H7 (cell line): ENCODE results near the gene ARMS2. TPM values are rescaled to one million over a fixed set of nuclear protein-coding genes. Genes with fewer than 3 reads are reported as not detected.

ENCODE experiments used
- DNase-seq: peaks from one replicate; pipeline ENCODE4 v3.0.0; 2012
- H3K27me3 ChIP-seq: 2 replicates; pipeline ENCODE4 v1.6.0; 2011; ENCODE audit warnings: mild to moderate bottlenecking, low read length; ENCODE audit not compliant: control insufficient read depth, insufficient read depth
- H3K36me3 ChIP-seq: replicated peaks from 2 replicates; pipeline ENCODE4 v1.5.1; 2011; ENCODE audit warnings: low read length; ENCODE audit not compliant: control insufficient read depth, insufficient read depth
- H3K4me3 ChIP-seq: 2 replicates; pipeline ENCODE4 v1.5.1; 2011; ENCODE audit warnings: low read depth, mild to moderate bottlenecking, control low read depth, low read length, moderate library complexity; ENCODE audit not compliant: insufficient read depth
- total RNA-seq: library from RNA; depleted of rRNA; stranded (reverse); fragments of >200 nt; shearing (Covaris generic); gene quantifications from 2 replicates; pipeline ENCODE4 v1.2.3, GENCODE V29; 2014

ARMS2 gene
- total RNA-seq, 1 experiment from 2014 or later: not detected

GRCh38 chr10:122461729-122462532 lies 7.5 kb downstream of the ARMS2 start:
- Histone ChIP-seq H3K36me3 (no peaks in the 10 kb centered on the region), H3K4me3 (peak overlapping the region; percentile 45), H3K27me3 (peaks cover 48% of the 10 kb centered on the region)
- peak; percentile 75 for DNase-seq

DNA sequence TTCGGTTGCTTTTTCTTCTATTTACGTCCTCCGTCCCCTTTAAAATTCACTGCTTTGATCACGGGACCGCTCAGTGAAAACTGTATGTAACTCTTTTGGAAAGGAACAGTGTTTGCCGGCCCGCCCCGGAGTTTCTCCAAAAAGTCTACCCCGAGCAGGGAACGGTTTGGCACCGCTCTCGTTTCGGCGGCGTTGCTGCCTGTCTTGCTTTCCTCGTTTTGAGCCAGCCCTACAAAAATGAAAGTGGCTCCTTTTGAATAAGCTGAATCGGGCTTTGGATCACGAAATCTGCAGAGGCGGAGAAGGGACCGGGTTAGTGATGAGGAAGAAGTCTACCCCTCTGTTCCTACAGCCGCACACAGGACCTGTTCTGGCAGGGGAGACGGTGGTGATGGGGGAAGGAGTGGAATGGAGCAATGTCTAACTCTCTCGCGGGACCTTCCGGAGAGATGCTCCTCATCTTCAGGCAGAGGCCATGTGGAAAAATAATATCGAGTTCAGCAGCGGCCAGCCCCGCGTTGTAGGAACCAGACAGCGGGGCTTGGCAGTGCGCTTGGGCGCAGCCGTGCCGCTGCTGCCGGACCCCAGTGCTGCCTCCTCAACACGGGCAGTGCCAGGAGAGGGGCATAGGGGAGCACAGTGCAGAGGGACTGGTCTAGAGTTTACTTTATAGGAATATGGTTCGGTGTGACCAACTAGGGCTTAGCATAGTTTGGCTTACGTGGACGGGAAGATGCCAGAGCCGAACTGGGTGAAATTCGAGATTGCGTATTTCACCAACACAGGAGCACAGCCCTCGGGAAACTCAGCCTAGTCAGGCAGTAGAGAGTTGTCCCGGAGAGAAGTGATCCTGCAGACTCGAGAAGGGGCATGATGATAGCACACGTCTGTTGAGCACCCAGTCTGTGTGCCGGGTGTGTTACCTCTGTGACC lies 8.3 kb downstream of the ARMS2 start:
- peak; percentile 67 for DNase-seq
- H3K4me3 ChIP-seq: peak overlapping the region; percentile 45; the same call in 1 of the 2 replicates
- no peaks in the 10 kb centered on the region for H3K36me3 ChIP-seq
- H3K27me3 ChIP-seq: peaks cover 48% of the 10 kb centered on the region

DNA sequence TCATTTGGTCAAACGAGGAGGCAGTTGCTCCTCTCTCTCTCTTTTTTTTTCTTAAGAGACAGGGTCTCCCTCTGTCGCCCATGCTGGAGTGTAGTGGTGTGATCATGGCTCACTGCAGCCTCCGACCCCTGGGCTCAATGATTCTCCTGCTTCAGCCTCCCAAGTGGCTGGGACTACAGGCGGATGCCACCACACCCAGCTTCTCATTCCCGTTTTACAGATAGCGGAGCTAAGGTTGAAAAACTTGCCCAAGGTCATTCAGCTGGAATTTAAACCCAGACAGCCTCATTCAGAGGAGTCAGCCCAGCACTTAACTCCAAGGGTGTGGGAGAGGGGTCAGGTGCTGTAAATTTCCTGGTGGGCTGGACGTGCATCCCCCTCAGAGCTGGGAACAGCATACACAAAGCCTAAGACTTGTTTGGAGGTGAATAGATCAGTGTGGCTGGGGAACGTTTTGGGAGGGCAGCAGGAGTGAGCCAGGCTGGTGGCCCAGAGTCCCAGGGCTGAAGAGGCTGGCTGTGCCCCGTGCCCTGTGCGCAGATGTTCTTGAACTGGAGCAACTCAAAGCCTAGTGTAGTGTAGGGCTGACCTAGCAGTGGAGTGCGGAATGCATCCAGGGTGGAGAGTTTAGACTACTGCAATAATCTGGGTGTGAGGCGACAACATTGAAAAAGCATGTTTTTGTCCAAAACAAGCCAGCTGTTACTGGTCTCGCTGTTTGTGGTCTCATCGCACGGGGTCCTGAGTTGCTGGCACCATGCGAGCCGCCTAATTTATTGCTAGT lies 9.2 kb downstream of the ARMS2 start:
- H3K27me3 ChIP-seq: peaks cover 48% of the 10 kb centered on the region
- no peak overlapping the region for H3K4me3 ChIP-seq
- DNase-seq: no peak
- no peaks in the 10 kb centered on the region for H3K36me3 ChIP-seq

- H3K27me3 ChIP-seq: peaks cover 43% of the 10 kb centered on the region
- no peak overlapping the region for H3K4me3 ChIP-seq
- H3K36me3 ChIP-seq: no peaks in the 10 kb centered on the region
- no peak for DNase-seq
These were observed 9.7 kb downstream of the ARMS2 start for GRCh38 chr10:122464250-122464510.

GRCh38 chr10:122464586-122464985 lies 10.1 kb downstream of the ARMS2 start:
- DNase-seq: no peak
- Histone ChIP-seq H3K36me3 (no peaks in the 10 kb centered on the region), H3K4me3 (no peak overlapping the region), H3K27me3 (peaks cover 41% of the 10 kb centered on the region)

DNA sequence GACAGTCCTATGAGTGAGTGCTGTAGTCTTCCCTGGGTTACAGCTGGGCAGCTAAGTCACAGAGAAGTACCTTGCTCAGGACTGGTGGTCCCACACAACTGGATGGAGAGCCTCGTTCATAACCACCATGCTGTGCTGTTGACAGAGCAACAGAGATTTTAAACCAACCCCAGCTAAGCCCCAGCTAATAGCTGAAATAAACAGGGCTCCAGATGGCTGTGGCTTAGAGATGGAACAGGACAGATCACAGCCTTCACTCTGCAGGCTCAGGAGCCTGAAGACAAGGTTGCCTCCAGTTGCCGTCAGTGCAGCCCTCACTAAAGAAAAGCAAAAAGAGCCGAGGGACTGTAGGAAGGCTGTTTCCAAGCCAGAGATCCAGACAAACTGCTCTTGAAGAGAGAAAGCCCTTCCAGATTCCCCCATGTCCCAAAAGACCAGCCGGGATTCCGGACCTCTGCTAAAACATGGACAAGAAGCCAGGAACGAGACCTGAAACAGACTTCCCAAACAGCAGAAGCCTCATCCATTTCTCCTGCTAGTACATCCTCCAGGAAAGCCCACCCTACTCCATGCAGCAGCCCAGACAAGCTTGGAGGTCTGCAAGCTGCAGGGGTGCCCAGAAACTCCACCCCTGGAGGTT lies 11.1 kb downstream of the ARMS2 start:
- no peak overlapping the region for H3K4me3 ChIP-seq
- no peak for DNase-seq
- H3K27me3 ChIP-seq: peaks cover 33% of the 10 kb centered on the region
- H3K36me3 ChIP-seq: no peaks in the 10 kb centered on the region

DNA sequence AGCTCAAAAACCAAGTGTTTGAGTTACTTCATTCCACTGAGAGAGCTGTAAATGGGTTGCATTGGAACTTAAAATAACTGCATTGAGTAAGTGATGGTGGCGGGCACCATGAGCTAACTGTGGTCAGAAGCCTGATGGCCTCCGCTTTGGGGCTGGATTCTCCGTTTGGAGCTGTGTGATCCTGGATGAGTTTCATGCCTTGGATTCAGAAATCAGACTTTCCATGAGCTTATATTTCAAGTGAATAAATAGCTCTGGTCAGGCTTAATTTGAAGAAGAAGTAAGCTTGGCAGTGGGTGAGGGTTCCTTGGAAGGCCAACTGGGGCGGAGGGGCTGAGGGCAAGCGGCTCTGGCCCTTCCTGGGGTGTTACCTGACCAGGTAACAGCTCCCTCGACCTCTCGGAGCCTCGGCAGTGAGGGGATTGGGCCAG lies 12.5 kb downstream of the ARMS2 start:
- DNase-seq: no peak
- Histone ChIP-seq H3K36me3 (no peaks in the 10 kb centered on the region), H3K4me3 (no peak overlapping the region), H3K27me3 (peaks cover 23% of the 10 kb centered on the region)

DNA sequence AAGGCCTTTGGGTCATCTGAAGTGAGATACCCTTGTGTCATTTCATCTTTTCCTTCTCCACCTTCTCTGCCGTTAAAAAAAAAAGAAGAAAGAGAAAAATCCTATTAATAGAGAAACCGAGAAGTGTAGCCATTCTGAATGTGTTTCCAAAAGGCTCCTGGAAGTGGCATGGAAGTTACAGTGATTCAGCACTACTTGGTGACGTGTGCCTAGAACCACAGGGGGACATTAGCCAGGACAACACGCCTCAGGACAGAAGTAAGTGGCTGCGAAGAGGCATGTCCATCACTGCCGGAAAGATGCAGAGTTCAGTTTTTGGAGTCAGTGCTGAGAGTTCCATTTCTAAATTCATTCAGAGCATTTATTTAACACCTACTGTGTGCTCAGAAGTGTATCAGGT lies 13.2 kb downstream of the ARMS2 start:
- H3K27me3 ChIP-seq: peaks cover 16% of the 10 kb centered on the region
- no peaks in the 10 kb centered on the region for H3K36me3 ChIP-seq
- DNase-seq: no peak
- H3K4me3 ChIP-seq: no peak overlapping the region

- H3K4me3 ChIP-seq: no peak overlapping the region
- DNase-seq: no peak
- no peaks in the 10 kb centered on the region for H3K36me3 ChIP-seq
- H3K27me3 ChIP-seq: peaks cover 9% of the 10 kb centered on the region
These were observed 14.0 kb downstream of the ARMS2 start for GRCh38 chr10:122468307-122468925.

DNA sequence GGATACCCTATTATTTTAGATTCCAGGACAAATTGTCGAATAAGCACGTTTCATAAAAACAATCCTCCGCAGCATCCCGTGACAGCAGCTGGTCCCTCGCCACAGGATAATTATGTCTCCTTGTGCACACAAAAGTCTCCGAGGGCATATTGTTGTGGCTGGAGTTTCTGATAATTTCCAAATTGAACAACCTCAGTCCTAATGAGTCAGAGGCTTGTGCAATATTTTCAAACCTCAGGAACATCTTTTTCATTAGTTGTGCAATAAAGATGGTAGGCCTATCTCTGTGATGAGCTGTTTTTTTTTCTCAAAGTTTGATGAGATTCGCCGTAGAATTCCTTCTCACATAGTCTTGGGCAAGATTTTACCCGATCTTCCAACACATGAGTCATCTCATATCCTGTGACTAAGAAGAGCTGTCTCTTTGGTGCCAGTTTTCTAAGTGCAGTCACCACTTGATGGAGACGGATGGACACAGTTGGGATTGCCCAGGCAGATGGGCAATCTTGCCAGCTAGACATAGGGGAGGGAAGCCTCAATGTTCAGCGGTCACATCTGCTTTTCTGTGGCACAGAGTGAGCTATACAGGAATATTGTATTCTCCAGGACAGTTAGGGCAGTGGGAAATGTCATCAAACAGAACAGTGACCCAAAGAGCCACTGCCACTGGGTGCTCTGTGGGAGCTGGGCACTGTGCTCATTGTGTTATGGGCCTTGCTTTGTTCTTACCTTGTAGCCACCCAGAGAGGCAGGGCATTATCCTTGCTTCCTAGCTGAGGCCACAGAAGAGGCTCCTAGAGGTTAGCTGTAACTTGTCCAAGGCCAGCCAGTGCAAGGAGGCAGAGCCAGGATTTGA lies 14.7 kb downstream of the ARMS2 start:
- DNase-seq: no peak
- H3K4me3 ChIP-seq: no peak overlapping the region
- H3K27me3 ChIP-seq: peaks cover 1% of the 10 kb centered on the region; the same call in 1 of the 2 replicates
- H3K36me3 ChIP-seq: no peaks in the 10 kb centered on the region

- Histone ChIP-seq H3K36me3 (no peaks in the 10 kb centered on the region), H3K27me3 (no peaks in the 10 kb centered on the region), H3K4me3 (no peak overlapping the region)
- DNase-seq: no peak
These were observed 15.4 kb downstream of the ARMS2 start for GRCh38 chr10:122469848-122470247.

- H3K36me3 ChIP-seq: no peaks in the 10 kb centered on the region
- DNase-seq: no peak
- no peak overlapping the region for H3K4me3 ChIP-seq
- no peaks in the 10 kb centered on the region for H3K27me3 ChIP-seq
These were observed 17.2 kb downstream of the ARMS2 start for GRCh38 chr10:122471531-122472177.

DNA sequence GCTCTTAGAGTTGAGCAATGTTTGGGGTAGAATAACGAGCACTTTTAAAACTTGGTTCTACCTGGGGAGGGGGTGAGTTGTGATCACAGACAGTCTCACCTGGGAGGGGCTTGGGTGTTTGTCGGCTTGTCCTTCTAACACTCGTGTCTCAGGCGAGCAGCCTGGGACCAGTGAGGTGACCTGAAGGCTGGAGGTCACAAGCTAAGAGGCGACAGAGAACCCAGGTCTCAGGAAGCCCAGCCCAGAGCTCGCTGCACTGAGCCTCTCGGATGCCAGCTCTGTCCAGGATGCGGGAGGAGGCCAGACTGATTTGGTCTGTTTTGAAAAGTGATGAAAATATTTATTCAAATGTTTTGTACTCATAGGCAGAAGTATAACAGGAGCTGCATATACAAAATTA lies 18.7 kb downstream of the ARMS2 start:
- Histone ChIP-seq H3K4me3 (no peak overlapping the region), H3K27me3 (no peaks in the 10 kb centered on the region), H3K36me3 (no peaks in the 10 kb centered on the region)
- no peak for DNase-seq
